WI38 (cell line): Measurements from ENCODE around the gene MYBPHL.

Source experiments
- H3K4me3 ChIP-seq: 2 replicates; pipeline ENCODE4 v1.5.1; 2011; ENCODE audit warnings: low read depth, mild to moderate bottlenecking, control low read depth, low read length
- CTCF ChIP-seq: IDR thresholded peaks from 2 replicates; pipeline ENCODE4 v1.5.1; 2012; ENCODE audit warnings: low read depth, mild to moderate bottlenecking, control low read depth, low read length

Gene MYBPHL

DNA sequence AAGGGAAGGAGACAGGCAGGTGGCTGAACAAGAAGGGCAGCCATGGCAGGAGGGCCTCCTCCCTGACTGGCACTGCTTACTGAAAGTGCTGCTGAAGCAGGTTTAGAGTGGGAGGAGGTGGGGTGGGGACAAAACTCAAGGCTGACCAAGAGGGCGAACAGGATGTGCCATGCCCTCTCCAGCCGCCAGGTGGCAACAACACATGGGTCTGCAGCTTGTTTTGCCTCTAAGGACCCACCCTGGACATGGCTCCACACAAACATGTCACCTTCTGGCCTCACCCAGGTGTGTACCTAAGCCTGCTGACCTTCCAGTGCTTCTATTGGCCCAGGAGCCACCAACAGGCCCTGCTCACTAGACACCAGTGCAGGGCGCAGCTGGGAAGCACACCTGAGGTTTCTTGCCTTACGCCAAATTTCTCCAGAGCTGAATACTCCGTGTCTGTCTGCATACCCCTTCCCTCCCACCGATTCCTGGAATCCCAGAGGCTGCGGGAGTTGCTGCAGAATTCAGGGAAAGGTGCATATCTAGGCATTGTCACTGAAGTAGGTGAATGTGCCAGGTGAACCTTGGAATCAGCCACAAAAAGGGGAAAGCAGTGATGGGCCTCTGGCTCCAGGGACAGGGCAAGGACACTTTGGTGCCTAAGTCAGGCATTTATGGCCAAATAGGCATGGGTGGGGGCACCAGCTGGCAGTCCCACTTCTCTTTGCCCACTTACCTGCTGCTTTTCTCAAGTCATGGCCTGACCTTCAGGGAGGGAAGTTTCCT is 29.2 kb downstream of the MYBPHL start:
- peak; percentile 91 for TF ChIP-seq CTCF
- no peak overlapping the region for H3K4me3 ChIP-seq

DNA sequence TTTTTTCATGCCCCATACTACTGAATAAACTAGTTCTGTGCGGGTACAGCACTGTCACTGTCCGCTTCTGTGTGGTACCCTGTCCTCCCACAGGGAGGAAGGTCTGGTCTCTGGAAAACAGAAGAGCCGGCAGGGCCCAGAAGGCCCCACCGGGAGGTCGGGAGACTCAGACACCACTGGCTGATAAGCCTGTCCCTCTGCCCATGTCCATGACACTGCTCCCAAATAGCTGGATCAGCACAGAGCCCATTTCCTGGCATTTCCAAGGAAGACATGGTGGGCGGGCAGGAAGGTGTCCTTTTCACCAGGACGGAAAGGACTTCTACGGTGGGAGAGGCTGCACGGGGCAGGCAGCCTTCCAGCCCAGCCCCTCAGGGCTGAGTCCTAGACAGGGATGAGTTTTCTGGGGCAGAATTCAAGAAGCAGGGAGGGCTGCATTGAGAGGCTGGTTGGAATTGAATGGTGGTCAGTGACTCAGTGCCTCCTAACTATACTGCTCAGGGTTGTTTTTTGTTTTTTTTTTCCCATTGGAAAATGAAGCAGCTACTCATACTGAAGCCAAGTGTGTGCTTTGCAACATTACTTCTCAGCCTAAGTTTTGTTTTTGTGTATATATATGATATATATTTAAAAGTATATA is 31.0 kb downstream of the MYBPHL start:
- no peak for TF ChIP-seq CTCF
- no peak overlapping the region for H3K4me3 ChIP-seq

DNA sequence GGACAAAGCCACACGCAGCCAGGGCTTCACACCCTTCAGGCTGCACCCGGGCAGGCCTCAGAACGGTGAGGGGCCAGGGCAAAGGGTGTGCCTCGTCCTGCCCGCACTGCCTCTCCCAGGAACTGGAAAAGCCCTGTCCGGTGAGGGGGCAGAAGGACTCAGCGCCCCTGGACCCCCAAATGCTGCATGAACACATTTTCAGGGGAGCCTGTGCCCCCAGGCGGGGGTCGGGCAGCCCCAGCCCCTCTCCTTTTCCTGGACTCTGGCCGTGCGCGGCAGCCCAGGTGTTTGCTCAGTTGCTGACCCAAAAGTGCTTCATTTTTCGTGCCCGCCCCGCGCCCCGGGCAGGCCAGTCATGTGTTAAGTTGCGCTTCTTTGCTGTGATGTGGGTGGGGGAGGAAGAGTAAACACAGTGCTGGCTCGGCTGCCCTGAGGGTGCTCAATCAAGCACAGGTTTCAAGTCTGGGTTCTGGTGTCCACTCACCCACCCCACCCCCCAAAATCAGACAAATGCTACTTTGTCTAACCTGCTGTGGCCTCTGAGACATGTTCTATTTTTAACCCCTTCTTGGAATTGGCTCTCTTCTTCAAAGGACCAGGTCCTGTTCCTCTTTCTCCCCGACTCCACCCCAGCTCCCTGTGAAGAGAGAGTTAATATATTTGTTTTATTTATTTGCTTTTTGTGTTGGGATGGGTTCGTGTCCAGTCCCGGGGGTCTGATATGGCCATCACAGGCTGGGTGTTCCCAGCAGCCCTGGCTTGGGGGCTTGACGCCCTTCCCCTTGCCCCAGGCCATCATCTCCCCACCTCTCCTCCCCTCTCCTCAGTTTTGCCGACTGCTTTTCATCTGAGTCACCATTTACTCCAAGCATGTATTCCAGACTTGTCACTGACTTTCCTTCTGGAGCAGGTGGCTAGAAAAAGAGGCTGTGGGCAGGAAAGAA is 32.0 kb downstream of the MYBPHL start:
- no peak for TF ChIP-seq CTCF
- H3K4me3 ChIP-seq, result no peak overlapping the region

DNA sequence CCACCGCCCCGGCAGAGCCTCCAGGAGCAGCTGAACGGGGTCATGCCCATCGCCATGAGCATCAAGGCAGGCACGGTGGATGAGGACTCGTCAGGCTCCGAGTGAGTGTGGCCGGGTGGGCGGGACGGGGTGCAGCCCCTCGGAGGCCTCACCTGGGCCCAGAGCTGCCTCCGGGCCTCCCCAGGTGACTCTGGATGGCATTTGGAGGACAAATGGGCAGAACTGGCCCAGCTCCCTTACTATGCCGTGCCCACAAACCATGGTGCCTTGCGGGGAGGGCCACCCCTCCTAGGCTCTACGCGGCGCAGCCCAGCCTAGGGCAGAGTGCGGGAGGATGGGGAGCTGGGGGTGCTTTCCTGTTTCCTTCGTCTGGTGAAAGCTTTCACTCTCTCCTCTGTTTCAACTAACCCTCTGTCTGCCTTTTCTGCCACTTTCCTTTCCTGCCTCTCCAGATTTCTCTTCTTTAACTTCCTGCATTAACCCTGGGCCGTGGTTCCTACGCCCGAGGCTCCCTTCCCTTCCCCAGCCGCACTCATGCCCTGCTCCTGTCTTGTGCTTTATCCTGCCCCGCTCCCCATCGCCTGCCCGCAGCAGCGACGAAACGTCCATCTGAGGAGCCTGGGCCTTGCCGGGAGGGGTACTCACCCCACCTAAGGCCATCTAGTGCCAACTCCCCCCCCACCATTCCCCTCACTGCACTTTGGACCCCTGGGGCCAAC is 33.1 kb downstream of the MYBPHL start:
- no peak overlapping the region for H3K4me3 ChIP-seq
- no peak for TF ChIP-seq CTCF

DNA sequence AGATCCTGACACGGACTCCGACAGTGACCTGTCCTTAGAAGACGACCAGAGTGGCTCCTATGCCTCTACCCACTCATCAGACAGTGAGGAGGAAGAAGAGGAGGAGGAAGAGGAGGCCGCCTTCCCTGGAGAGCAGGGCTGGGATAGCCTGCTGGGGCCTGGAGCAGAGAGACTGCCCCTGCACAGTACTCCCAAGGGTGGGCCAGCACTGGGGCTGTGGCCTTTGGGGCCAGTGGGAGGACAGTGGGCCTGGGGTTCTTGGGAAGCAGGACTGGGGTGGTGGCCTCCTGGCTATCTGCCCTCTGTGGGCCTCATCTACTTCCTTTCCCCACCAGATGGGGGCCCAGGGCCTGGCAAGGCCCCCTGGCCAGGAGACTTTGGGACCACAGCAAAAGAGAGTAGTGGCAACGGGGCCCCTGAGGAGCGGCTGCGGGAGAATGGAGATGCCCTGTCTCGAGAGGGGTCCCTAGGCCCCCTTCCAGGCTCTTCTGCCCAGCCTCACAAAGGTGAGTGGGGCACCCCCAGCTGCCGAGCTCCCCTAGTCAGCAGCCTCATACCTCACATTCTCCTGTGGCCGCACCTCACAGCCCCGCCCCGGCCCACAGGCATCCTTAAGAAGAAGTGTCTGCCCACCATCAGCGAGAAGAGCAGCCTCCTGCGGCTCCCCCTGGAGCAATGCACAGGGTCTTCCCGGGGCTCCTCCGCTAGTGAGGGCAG is 33.8 kb downstream of the MYBPHL start:
- no peak overlapping the region for H3K4me3 ChIP-seq
- TF ChIP-seq CTCF, result no peak

GRCh38 chr1:109272021-109272799 is 34.6 kb downstream of the MYBPHL start:
- H3K4me3 ChIP-seq, result no peak overlapping the region
- TF ChIP-seq CTCF, result no peak
